HG02642 (cell line): ENCODE data around the gene MECR.

ENCODE experiments used
- ATAC-seq: cut with Tn5 transposase; IDR thresholded peaks from one replicate; pipeline ENCODE4 v1.9.1; 2021; ENCODE audit warnings: mild to moderate bottlenecking; ENCODE audit not compliant: unreplicated experiment, poor library complexity

The MECR gene

GRCh38 chr1:29230553-29231378 lies at the start of gene MECR:
TSS of gene MECR (minus strand) at chr1:29230934. CDS start at chr1:29230906, 28 bp downstream.
- ATAC-seq: peak; percentile 92

DNA sequence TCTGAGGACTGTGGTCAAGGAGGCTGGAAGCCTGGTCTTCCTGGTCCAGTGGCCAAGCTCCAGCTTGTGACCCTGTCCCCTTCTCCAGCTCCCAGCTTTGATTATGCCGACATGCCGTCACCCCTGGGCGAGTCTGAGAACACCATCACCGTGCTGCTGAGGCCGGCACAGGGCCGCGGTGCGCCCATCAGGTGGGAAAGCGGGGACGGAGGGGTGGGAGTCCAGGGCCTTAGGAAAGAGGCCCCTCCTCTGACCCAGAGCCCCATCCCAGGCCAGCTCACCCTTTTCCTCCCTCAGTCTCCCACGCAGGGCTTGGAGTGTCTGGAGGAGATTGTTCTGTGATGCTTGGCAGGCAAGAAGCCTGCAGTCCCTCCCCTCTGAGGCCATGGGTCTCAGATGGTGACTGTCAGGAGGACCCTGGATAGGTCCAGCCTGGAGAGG lies 49.2 kb upstream of the MECR start:
- no peak for ATAC-seq

DNA sequence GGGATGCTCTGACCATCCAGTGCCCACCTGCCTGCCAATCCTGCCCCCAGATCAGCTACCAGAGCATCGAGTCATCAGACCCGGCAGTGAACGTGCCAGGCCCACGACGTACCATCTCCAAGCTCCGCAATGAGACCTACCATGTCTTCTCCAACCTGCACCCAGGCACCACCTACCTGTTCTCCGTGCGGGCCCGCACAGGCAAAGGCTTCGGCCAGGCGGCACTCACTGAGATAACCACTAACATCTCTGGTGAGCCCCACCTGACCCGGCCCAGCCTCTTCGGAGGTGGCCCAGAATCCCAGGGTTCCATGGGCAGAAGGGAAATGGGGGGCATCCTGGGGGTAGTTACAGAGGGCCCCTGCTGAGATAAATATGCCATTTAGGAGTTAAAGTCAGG lies 48.7 kb upstream of the MECR start:
- ATAC-seq: no peak

- no peak for ATAC-seq
These were observed 47.4 kb upstream of the MECR start for GRCh38 chr1:29278124-29278523.

DNA sequence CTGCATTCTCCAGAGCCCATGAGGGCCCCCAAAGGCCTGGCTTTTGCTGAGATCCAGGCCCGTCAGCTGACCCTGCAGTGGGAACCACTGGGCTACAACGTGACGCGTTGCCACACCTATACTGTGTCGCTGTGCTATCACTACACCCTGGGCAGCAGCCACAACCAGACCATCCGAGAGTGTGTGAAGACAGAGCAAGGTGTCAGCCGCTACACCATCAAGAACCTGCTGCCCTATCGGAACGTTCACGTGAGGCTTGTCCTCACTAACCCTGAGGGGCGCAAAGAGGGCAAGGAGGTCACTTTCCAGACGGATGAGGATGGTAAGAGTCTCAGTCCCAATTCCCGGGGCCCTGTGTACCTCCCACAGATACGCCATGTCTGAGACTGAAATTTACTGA lies 44.7 kb upstream of the MECR start:
- no peak for ATAC-seq

DNA sequence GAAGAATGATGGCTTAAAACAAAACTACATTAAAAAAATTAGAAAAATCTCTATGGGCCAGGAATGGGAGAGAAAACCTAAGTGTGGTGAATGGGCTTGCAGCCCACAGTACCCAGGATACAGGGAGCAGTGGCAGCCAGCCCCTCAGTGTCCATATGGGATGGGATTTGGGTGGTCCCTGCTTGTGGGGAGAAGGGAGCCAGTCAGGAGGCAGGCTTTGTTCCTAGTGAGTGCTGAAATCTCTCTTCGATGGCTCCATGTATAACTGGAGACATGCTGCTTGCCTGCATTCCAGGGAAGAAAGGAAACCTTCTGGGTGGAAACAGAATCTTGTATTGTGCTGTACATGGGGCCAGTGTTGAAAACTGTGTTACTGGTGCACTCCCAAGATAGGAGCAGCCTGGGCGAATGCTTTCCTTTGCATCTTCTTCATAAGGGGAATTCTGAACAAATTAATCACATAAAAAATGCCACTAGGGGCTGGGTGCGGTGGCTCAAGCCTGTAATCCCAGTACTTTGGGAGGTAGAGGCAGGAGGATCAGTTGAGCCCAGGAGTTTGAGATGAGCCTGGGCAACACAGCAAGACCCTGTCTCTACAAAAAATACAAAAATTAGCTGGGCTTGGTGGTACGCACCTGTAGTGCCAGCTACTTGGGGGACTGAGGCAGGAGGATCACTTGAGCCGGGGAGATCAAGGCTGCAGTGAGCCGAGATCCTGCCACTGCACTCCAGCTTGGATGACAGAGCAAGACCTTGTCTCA lies 41.6 kb upstream of the MECR start:
- ATAC-seq: no peak

- ATAC-seq: no peak
These were observed 41.0 kb upstream of the MECR start for GRCh38 chr1:29271724-29272123.

GRCh38 chr1:29270929-29271521 lies 40.3 kb upstream of the MECR start:
- no peak for ATAC-seq

DNA sequence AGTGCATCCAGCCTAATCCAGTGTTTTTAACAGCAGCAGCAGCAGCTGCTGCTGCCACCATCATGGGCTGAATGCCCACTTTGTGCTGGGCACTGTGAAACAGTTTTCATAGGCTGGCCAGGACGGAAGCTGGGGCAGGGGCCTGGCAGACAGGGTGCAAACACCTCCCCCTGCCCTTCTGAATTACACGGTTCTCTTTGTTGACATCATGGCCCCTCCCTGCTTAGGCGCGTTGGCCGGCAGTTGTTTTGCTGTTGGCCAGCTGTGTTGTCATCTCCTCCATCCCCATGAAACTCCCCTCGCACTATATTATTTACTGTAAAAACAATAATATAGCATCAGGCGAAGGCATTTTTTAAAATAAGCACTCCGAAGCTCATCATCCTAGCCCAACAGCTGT lies 38.6 kb upstream of the MECR start:
- no peak for ATAC-seq

GRCh38 chr1:29267321-29268070 lies 36.8 kb upstream of the MECR start:
- ATAC-seq: no peak

GRCh38 chr1:29266912-29267311 lies 36.2 kb upstream of the MECR start:
- no peak for ATAC-seq

- ATAC-seq: no peak
These were observed 34.1 kb upstream of the MECR start for GRCh38 chr1:29264773-29265389.

- no peak for ATAC-seq
These were observed 29.8 kb upstream of the MECR start for GRCh38 chr1:29260531-29260930.

DNA sequence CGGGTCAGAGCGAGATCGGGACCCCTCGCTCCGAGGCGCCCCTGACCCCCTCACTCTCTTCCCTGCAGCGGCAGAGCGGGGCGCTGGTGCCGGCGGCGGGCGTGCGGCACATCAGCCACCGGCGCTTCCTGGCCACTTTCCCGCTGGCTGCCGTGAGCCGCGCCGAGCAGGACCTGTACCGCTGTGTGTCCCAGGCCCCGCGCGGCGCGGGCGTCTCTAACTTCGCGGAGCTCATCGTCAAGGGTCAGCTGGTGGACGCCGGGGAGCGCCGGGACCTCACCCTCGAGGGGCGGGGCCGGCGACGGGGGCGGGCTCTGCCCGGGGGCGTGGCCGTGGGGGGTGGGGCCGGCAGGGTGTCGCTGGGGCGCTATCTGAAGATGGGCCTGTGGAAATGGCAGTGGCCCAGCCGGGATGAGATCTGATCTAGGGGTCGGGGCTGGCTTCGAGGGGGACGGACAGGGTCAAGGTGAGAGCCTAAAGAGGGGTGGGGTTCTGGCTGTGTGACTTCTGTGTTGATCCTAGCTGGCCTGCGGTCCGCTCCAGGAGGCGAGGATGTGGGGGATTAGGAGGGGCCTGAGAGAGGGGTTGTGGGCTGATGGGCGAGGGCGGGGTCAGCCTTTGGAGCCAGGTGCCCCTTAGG lies 29.2 kb upstream of the MECR start:
- no peak for ATAC-seq

- ATAC-seq: no peak
These were observed 28.5 kb upstream of the MECR start for GRCh38 chr1:29258976-29259801.

- no peak for ATAC-seq
These were observed 27.6 kb upstream of the MECR start for GRCh38 chr1:29258189-29258975.

DNA sequence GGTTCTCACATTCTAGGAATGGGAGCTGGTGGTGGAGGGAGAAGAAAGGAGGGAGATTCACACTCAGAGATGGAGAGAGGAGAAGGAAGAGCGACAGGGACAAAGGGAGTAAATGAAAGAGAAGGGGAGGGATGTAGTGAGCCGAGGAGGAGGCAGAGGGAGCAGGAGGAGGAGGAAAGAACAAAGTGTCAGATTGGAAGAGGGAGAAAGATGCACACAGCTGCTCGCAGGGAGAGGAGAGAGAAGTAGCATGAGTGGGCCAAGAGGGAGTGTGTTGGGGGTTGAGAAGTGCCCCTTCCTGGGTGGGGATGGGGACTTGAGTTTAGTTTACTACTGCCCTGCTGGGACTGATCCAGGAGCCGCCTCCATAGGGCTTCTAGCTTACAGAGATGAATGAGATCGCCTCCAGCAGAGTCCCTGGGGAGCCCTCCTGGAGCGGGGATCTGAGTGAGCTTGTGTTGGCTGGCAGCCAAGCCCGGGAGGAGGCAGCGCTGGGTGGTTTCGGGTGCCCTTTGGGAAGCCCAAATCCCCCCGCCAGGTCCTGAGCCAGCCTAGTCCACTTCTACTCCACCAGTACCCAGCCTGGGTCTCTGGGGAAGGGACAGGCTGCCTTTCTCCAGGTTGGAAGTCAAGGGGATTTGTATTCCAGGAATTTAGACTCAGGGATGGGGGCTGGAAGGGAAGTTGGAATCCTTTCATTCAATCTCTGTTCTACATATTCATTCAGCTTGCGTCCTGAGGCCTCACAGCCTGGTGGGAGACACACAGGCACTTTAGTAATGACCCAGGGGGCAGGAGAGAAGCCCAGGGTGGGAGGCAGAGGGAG lies 26.5 kb upstream of the MECR start:
- ATAC-seq: no peak
